Lung (tissue), 12 donors: ENCODE data around the gene SPRED2. TPM values are rescaled to one million over a fixed set of nuclear protein-coding genes. Genes with fewer than 3 reads are reported as not detected.

Experiments used
- ATAC-seq: fragments of 200-7000 bp; cut with Tn5 transposase; one replicate; pipeline ENCODE4 v1.9.1; 2020; ENCODE audit warnings: moderate number of reproducible peaks; ENCODE audit not compliant: insufficient read depth, low FRiP score
- DNase-seq, 3 donors: peaks; one replicate each; pipeline ENCODE4 v3.0.0-alpha.2; 2013 to 2017
- H3K27ac ChIP-seq, 2 donors: one replicate each; pipeline ENCODE4 v1.5.1; 2013; ENCODE audit warnings: mild to moderate bottlenecking in 2 of 2, moderate library complexity in 2 of 2, control low read depth in 1 of 2, inconsistent platforms in 1 of 2, low read depth in 1 of 2, low read length in 1 of 2
- H3K27me3 ChIP-seq, 3 donors: one replicate each; pipeline ENCODE4 v1.5.1; 2013; ENCODE audit warnings: low read length in 2 of 3; ENCODE audit not compliant: control insufficient read depth in 3 of 3, insufficient read depth in 3 of 3
- H3K36me3 ChIP-seq, 4 donors: one replicate each; pipeline ENCODE4 v1.5.1; 2013; ENCODE audit warnings: low read length in 4 of 4, mild to moderate bottlenecking in 1 of 4, moderate library complexity in 1 of 4; ENCODE audit not compliant: control insufficient read depth in 4 of 4, insufficient read depth in 4 of 4
- H3K4me1 ChIP-seq, 5 donors: one replicate each; pipeline ENCODE4 v1.5.1; 2013; ENCODE audit warnings: low read length in 5 of 5, mild to moderate bottlenecking in 2 of 5, moderate library complexity in 1 of 5; ENCODE audit not compliant: control insufficient read depth in 5 of 5, insufficient read depth in 5 of 5
- H3K4me3 ChIP-seq: one replicate; pipeline ENCODE4 v1.5.1; 2013; ENCODE audit warnings: mild to moderate bottlenecking, control low read depth, moderate library complexity
- H3K9ac ChIP-seq, 2 donors: one replicate each; pipeline ENCODE4 v1.5.1; 2013; ENCODE audit warnings: low read length in 2 of 2, control low read depth in 1 of 2; ENCODE audit not compliant: insufficient read depth in 1 of 2
- H3K9me3 ChIP-seq, 4 donors: one replicate each; pipeline ENCODE4 v1.5.1; 2013; ENCODE audit warnings: low read length in 3 of 4, mild to moderate bottlenecking in 1 of 4, moderate library complexity in 1 of 4; ENCODE audit not compliant: control insufficient read depth in 4 of 4, insufficient read depth in 3 of 4
- CTCF ChIP-seq: IDR thresholded peaks from 2 replicates; pipeline ENCODE4 v1.5.1; 2012; ENCODE audit warnings: mild to moderate bottlenecking; ENCODE audit errors: control extremely low read depth, extremely low read depth
- WGBS, 2 donors: extraction: QIAGEN DNeasy Blood & Tissue Kit; methylation state at CpG; one replicate each; pipeline ENCODE4 v1.1.7; 2013; 5-methylcytosine and 5-hydroxymethylcytosine counted together
- polyA plus RNA-seq, 2 donors: library from polyadenylated mRNA; stranded (reverse); fragments of 200-250 nt; gene quantifications; one replicate each; pipeline ENCODE4 v1.2.1, GENCODE V29; 2013
- total RNA-seq, 2 donors: library from RNA; depleted of rRNA in 1 of 2; stranded (reverse); fragments of >200 nt in 1 of 2; gene quantifications; one replicate each; pipeline ENCODE4 v1.2.1, GENCODE V29; 2014 to 2021
- donor health status: control.
- donor health status: control.
- donor health status: Bipolar disorder and iron deficiency.
- donor health status: healthy.
- donor health status: DM: yes; HTN: yes; CAD: no.

Gene SPRED2
- total and polyA plus RNA-seq, 4 donors = 11.7 to 36.4 (median 19.6) TPM

DNA sequence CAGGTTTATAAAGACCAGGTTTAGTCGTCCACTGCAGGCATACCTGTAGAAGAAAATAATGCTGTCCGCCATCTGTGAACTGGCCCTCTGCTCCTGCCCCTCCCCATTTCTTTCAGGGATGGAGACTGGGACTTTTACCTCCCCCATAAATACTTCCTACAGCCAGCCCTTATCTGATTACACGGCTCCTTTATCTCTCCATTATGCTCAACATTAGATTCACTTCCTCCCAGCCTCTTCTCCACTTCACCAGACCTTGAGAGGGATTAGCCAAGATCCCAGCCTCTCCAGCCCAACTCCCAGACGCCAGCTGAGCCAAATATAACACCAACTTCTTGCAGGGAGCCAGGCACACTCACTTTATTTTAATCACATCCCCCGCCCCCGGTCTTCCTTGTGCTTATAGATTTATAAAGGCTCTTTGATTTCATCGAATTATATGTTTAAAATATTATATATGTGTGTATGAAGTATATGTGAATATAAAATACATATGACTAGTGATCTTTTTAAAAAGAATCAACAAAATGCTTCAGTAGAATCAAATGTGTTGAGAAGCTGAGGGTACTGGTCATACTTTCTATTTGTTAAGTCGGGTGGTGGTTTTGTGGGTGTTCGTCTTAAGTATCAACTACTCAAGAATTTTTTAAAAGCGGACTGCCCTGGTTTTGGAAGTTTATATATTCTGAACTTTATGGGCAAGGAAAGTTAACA lies 81.0 kb downstream of the SPRED2 start:
- ATAC-seq (no peak), DNase-seq (peak; percentile 57 to 74 (median 68))
- Histone ChIP-seq H3K27ac (peak overlapping the region in 1 of 2 donors; percentile 16), H3K9ac (no peak overlapping the region), H3K4me3 (no peak overlapping the region), H3K4me1 (peaks cover 5 to 32% (median 22%) of the 10 kb centered on the region in 5 donors), H3K9me3 (no peaks in the 10 kb centered on the region), H3K27me3 (no peaks in the 10 kb centered on the region), H3K36me3 (no peaks in the 10 kb centered on the region)
- WGBS, 2 donors = 59 to 72% methylated on average over 10 of the region's 10 CpGs
- no peak for TF ChIP-seq CTCF

- Histone ChIP-seq H3K4me1 (peaks cover 5 to 32% (median 26%) of the 10 kb centered on the region in 5 donors), H3K27me3 (no peaks in the 10 kb centered on the region), H3K27ac (peak overlapping the region in 1 of 2 donors; percentile 16), H3K4me3 (no peak overlapping the region), H3K36me3 (no peaks in the 10 kb centered on the region), H3K9me3 (no peaks in the 10 kb centered on the region), H3K9ac (no peak overlapping the region)
- DNase-seq (peak in 2 of 3 donors; percentile 44 to 61), ATAC-seq (no peak)
- WGBS, 2 donors = 65 to 74% methylated on average over 6 of the region's 6 CpGs
- TF ChIP-seq CTCF = no peak
These were observed 81.7 kb downstream of the SPRED2 start for GRCh38 chr2:65350651-65351056.

DNA sequence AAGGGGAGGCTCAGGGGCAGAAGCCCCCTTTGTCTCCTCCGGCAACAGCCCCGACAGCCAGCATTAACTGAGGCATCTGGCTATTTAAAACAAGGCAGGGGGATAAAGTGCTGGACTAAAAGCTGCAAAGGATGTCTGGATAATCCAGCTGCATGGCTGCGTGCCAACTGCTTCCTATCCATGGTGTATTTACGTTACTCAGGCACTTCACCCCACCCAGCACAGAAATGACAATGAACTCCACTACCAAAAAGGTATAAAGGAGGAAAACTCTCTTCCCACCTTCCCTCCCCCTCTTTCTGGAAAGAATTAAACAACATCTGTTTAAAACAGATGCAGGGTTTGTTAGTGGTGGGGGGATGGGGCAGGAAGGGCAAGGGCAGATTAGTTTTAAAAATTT lies 82.5 kb downstream of the SPRED2 start:
- Histone ChIP-seq H3K4me1 (peaks cover 5 to 32% (median 24%) of the 10 kb centered on the region in 5 donors), H3K27me3 (no peaks in the 10 kb centered on the region), H3K36me3 (no peaks in the 10 kb centered on the region), H3K9me3 (no peaks in the 10 kb centered on the region), H3K27ac (no peak overlapping the region), H3K4me3 (no peak overlapping the region), H3K9ac (no peak overlapping the region)
- ATAC-seq = no peak
- WGBS, 2 donors = 41 to 53% methylated on average over 4 of the region's 4 CpGs
- no peak for TF ChIP-seq CTCF
- DNase-seq = peak; percentile 67 to 86 (median 82)
